RPMI8226 (cell line): ENCODE data around the gene GXYLT1.
A peak's percentile ranks its signal among the peaks of the same experiment; 100 is the strongest.
"Not testable (repeated sequence)": the region's sequence is repeated elsewhere in the genome, so short reads cannot be mapped to it uniquely, and the experiment has no call there.

ENCODE experiments used
- DNase-seq: peaks from one replicate; pipeline ENCODE4 v3.0.0-alpha.2; 2015

The GXYLT1 gene

DNA sequence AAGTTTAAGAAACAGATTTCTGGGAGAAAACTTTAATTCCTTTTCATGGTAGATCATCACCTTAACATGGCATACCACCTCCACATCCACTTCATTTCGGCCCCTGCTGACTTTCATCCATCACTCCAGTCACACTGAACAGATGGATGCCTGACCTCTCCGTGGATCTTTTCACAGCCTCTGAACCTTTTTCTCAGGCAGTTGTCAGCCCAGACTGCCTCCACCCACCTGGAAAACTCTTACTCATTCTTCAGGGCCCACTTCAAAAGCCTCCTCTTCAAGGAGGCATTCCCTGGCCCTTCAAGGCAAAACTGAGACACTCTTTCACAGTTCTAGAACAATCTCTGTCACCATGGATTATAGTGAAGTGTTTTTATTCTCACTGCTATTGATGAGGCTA lies 52.9 kb downstream of the GXYLT1 start:
- no peak for DNase-seq

DNA sequence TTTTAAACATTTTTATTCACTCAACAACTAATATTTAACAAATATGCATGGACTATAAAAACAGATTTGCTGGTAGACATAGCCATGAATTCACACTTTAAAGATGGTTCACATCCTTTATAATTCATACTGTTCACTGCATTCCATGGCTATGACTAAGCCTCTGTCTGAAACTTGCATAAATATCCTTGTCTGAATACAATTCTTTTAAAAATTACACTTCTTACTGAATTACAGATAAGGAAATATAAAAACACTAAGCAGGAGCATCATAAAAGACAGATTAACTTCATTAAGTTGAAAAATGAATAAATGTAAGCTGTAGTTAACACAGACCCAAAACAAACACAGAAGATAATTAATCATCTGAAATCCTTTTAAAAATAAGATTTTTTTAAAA lies 53.8 kb downstream of the GXYLT1 start:
- no peak for DNase-seq

DNA sequence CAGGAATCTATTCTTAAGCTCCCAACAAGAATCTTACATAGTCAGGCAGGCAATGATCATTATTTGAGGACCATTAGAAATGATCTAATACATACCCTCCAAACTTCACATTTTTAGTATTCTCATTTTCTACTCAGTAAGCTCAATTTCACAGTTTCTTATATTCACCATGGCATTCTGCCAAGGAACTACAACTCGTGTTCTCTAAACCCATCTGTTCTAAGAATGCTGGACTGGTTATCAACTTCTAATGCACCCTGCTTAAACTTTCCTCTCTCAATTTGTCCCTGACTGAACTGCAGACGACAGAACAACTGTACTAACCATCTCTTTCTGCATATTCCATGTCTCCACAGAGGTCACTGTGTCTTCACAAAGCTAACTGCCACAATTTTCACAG lies 58.6 kb downstream of the GXYLT1 start:
- peak; percentile 4 for DNase-seq

DNA sequence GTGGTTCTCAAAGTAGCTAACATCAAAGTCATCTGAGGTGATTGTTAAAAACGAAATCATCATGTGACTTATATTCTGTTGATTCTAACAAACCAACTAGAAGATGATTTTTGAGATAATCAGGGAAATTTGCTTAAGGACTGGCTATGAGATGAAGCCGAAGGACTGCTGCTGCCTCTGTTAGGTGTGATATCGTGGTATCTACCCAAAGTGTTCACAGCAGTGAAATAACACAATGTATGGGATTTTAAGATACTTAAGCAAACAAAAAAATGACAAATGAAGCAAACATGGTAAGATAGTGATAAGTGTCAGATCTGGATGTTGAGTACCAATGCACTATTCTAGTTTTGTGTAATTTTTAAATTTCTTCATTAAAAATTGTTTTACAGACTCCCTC lies 59.1 kb downstream of the GXYLT1 start:
- no peak for DNase-seq

DNA sequence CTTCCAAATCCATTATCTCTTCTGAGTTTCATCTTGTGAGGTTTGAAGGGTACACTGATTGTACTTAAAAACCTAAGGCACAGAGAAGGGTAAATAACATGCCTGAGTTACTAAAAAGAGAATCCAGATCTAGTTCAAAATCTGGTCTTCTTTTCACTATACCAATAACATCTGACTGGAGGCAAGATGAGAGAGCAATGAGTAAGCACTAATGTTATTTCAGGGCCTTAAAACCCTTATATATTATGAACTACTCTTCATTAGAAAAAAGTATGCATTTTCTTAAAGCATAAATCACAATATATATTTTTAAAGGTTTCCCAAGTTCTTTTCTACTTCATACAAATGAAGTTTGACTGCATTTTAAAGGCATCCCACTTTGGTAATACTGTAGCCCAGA lies 60.2 kb downstream of the GXYLT1 start:
- DNase-seq = no peak

DNA sequence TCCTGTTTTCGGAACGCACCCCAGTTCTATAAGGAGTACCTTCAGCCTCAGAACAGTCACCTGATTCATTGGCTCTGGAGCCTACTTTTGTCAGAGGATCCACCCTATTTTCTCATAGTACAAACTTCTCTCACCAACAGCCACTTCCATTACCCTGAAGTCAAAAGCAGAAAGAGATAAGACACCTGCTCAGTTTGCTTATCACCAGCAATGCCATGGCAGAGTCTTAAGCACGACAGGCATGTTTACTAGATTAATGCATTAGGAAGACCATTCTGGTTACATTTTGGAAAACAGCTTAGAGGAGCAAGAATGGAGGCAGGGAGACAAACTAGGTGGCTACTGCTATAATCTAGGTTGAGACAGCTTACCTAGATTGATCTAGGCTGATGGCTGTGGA lies 67.7 kb downstream of the GXYLT1 start:
- no peak for DNase-seq

DNA sequence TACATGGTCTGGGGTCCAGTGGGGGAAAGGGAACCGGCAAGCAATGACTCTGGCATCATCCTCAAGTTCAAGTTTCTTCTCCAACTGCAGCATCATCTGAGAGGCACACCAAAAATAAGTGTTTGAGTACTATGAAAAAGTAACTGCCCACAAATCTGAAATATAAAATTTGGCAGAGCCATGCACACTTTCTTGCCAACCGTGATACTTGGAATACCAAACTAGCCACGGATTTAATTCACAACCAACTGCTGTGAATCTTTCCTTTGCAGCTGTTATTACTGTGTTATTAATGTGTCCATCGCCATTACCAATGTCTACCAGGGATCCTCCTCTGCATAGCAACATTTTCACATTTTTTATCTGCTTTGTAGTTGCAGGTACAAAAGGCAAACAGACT lies 74.6 kb downstream of the GXYLT1 start:
- no peak for DNase-seq

DNA sequence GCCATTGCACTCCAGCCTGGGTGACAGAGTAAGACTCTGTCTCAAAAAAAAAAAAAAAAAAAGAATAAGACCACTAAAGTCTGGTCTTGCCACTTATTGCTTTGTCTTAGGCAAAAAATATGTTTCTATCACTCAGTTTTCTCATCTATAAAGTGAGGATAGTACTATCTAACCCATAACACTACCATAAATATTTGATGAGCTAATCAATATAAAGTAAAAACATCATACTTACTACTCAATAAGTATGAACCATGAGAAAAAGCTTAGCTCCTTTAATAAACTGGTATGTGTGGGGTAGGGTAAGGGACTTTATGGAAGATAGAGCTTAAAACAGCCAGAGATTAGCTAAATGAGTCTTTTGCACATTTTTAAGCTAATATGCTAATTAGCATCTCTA lies 85.5 kb downstream of the GXYLT1 start:
- no peak for DNase-seq

DNA sequence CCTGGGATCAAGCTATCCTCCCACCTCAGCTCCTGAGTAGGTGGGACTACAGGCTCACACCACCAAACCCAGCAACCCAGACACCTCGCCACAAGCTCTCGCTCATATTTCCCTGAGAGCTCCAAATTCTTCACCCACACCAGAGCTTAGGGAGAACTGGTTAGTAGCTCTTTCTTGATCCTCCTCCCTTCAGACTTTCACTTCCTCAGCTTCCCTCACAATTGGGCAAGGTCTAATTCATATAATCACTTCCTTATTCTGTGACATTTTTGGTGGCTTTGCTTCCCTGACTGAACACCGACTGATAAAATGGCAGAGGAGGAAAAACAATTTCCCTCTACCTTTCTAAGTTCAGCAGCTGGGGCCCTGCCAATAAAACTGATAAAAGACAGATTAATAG lies 88.5 kb downstream of the GXYLT1 start:
- peak; percentile 62 for DNase-seq

DNA sequence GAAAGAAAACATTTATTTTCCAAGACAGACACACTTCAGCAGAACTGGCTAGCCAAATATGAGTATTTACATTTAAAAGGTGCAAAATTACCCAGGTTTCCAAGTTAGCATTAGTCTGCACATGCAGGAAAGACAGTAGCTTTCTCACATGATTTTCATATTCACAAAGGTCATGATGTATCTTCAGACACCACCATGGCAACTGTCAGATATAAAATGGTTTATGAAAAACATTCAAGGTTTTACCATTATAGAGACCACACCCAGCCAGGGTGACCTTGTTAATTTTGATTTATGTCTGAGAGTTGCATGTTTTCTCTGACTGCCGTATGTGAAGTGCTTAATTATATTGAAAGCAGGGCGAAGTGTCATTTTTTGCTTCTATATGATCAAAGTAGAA lies 91.2 kb downstream of the GXYLT1 start:
- no peak for DNase-seq

DNA sequence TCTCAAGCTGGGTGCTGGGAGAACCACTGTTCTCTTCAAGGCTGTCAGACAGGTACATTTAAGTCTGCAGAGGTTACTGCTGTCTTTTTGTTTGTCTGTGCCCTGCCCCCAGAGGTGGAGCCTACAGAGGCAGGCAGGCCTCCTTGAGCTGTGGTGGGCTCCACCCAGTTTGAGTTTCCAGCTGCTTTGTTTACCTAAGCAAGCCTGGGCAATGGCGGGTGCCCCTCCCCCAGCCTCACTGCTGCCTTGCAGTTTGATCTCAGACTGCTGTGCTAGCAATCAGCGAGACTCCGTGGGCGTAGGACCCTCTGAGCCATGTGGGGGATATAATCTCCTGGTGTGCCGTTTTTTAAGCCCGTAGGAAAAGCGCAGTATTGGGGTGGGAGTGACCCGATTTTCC lies 95.7 kb downstream of the GXYLT1 start:
- DNase-seq = not testable (repeated sequence)

DNA sequence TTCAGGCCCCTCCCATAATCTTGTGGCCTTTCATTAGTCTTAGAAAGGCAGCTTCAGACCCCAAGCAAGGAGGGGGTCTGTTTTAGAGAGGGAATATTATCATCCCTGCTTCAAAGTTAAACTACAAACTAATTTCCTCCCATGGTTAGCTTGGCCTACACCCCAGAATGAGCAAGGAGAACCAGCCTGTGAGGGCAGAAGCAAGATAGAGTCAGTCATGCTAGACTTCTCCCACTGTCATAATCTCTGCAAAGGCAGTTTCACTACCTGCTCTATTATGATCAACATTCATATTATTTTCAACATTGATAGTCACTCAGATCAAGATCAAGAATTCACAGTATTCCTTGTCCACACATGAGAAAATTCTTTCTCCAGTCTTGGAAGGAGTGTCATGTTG lies 105.1 kb downstream of the GXYLT1 start:
- no peak for DNase-seq

DNA sequence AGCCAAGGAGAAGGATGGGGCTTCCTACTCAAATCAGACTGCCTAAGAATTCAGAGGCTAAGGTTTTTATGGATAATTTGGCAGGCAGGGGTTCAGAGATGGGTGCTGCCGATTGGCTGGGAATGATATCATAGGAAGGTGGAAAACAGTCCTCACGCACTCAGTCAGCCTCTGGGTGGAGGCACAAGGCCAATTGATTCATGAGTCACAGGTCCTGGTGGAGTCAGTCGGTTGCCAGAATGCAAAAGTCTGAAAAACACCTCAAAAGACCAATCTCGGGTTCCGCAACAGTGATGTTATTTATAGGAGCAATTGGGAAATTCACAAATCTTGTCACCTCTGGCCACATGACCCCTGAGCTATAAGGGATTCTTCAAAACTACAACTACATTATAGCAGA lies 105.5 kb downstream of the GXYLT1 start:
- no peak for DNase-seq

DNA sequence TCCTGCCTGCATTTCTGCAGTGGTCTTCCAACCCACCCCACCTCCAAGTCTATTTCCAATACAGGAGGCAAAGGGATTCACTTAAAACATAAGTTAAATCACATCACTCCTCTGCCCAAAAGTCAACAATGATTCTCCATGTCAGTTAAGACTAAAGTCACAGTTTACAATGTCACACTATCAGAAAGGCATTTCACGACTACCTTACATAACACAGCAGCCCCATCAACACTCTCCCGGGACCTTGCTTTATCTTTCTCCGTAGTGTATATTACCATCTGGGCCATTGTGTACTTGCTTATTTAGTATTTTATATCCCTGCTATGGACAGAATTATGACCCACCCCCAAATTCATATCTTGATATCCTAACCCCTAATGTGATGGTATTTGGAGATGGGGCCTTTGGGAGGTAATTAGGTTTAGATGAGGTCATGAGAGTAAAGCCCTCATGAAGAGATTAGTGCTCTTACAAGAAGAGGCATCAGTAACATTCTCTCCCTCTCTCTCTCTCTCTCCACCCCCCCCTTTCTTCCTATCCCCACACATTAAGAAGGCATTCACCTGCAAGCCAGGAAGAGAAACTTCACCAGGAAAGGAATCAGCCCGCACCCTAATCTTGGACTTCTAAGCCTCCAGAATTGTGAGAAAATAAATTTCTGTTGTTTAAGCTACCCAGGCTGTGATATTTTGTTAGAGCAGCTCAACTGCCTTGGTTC lies 112.7 kb downstream of the GXYLT1 start:
- no peak for DNase-seq
